PFSK-1 (cell line): ENCODE data around the gene MPP4.

Experiments
- FOXP2 ChIP-seq: optimal IDR thresholded peaks from 2 replicates; pipeline ENCODE3; 2011; ENCODE audit warnings: borderline replicate concordance, control low read depth, inconsistent platforms; ENCODE audit not compliant: insufficient read depth; ENCODE audit errors: extremely low read length, extremely low read depth
- POLR2AphosphoS5 ChIP-seq: IDR thresholded peaks from 2 replicates; pipeline ENCODE4 v1.6.1; 2012; ENCODE audit warnings: low read depth, mild to moderate bottlenecking, control low read depth, low read length, moderate library complexity
- REST ChIP-seq, 2 experiments: IDR thresholded peaks; 2 replicates each; pipeline versions ENCODE4 v1.6.1 to v1.8.0; 2011 to 2012; ENCODE audit warnings: low read depth in 2 of 2, low read length in 2 of 2, control low read depth in 1 of 2, inconsistent platforms in 1 of 2, mild to moderate bottlenecking in 1 of 2, moderate library complexity in 1 of 2; ENCODE audit not compliant: insufficient read depth in 1 of 2
- SIN3A ChIP-seq: IDR thresholded peaks from 2 replicates; pipeline ENCODE4 v1.6.1; 2012; ENCODE audit warnings: mild to moderate bottlenecking, low read length, moderate library complexity, borderline replicate concordance; ENCODE audit not compliant: insufficient read depth
- TAF1 ChIP-seq: IDR thresholded peaks from 2 replicates; pipeline ENCODE4 v1.6.1; 2012; ENCODE audit warnings: low read length, control low read depth, borderline replicate concordance; ENCODE audit not compliant: insufficient read depth

- TF ChIP-seq POLR2AphosphoS5 (no peak), TAF1 (no peak), SIN3A (no peak), REST (IDR thresholded peaks at IDR 0.05; ENCODE audit: insufficient read depth in 1 of 2, low read depth in 2 of 2, low read length in 2 of 2) (no peak), FOXP2 (no peak)
Observed at GRCh38 chr2:201633661-201634249, 64.7 kb downstream of the MPP4 start.
